Measurements from ENCODE around the gene LRRC74A. TPM values are rescaled to one million over a fixed set of nuclear protein-coding genes. Genes with fewer than 3 reads are reported as not detected.

The LRRC74A gene
- total RNA-seq, 4 donors from 2014 or later: not detected

GRCh38 chr14:76784881-76785280, 41.3 kb upstream of the LRRC74A start:
- 28% methylated on average over 2 of the region's 2 CpGs for WGBS

GRCh38 chr14:76786601-76787000, 39.6 kb upstream of the LRRC74A start:
- peaks cover 15 to 40% (median 32%) of the 10 kb centered on the region in 4 donors for H3K4me1 ChIP-seq
- no peak overlapping the region for H3K27ac ChIP-seq (replicated peaks in 1 of 4)
- TF ChIP-seq EP300 (IDR thresholded peaks at IDR 0.05) (no peak), POLR2A (IDR thresholded peaks at IDR 0.05; ENCODE audit: low read depth) (no peak), CTCF (IDR thresholded peaks at IDR 0.05) (no peak), POLR2AphosphoS5 (IDR thresholded peaks at IDR 0.05) (no peak)
- H3K9me3 ChIP-seq: no peaks in the 10 kb centered on the region
- WGBS: 71% methylated on average over 1 of the region's 2 CpGs
- intact Hi-C loops (cut with DNase I): no loop called here
- H3K36me3 ChIP-seq: peaks cover 32 to 87% (median 70%) of the 10 kb centered on the region in 4 donors
- H3K4me3 ChIP-seq: no peak overlapping the region
- H3K27me3 ChIP-seq: no peaks in the 10 kb centered on the region
- peak; percentile 60 for DNase-seq (ENCODE audit: extremely low spot score)

More at GRCh38 chr14:76784881-76785280, 41.3 kb upstream of the LRRC74A start:
- no peaks in the 10 kb centered on the region for H3K27me3 ChIP-seq
- TF ChIP-seq CTCF (IDR thresholded peaks at IDR 0.05) (peak; percentile 70 to 82 (median 74)), POLR2AphosphoS5 (IDR thresholded peaks at IDR 0.05) (peak; percentile 21 to 47), POLR2A (IDR thresholded peaks at IDR 0.05; ENCODE audit: low read depth) (no peak)
- peaks cover 20 to 49% (median 42%) of the 10 kb centered on the region in 4 donors for H3K4me1 ChIP-seq
- no peak overlapping the region for H3K27ac ChIP-seq (replicated peaks in 1 of 4)
- H3K4me3 ChIP-seq: no peak overlapping the region
- intact Hi-C loops (cut with DNase I): loop anchor here (2.0 kb wide), 1 partner anchor 74 kb away; no protein-coding TSS in a partner anchor
- H3K9me3 ChIP-seq: no peaks in the 10 kb centered on the region
- DNase-seq (ENCODE audit: extremely low spot score): peak; percentile 92
- peaks cover 22 to 81% (median 56%) of the 10 kb centered on the region in 4 donors for H3K36me3 ChIP-seq

- no peaks in the 10 kb centered on the region for H3K9me3 ChIP-seq
- intact Hi-C loops (cut with DNase I): no loop called here
- TF ChIP-seq EP300 (IDR thresholded peaks at IDR 0.05) (no peak), CTCF (IDR thresholded peaks at IDR 0.05) (no peak), POLR2A (IDR thresholded peaks at IDR 0.05; ENCODE audit: low read depth) (no peak), POLR2AphosphoS5 (IDR thresholded peaks at IDR 0.05) (no peak)
- no peak for DNase-seq (ENCODE audit: extremely low spot score)
- H3K36me3 ChIP-seq: peaks cover 30 to 74% (median 68%) of the 10 kb centered on the region in 4 donors
- no peak overlapping the region for H3K4me3 ChIP-seq
- H3K4me1 ChIP-seq: no peaks in the 10 kb centered on the region
- H3K27ac ChIP-seq (replicated peaks in 1 of 4): no peak overlapping the region
- H3K27me3 ChIP-seq: no peaks in the 10 kb centered on the region
- WGBS: 97% methylated on average over 2 of the region's 2 CpGs
These were observed 33.8 kb upstream of the LRRC74A start for GRCh38 chr14:76792422-76792821.

GRCh38 chr14:76793324-76793723, 32.9 kb upstream of the LRRC74A start:
- TF ChIP-seq POLR2A (IDR thresholded peaks at IDR 0.05; ENCODE audit: low read depth) (no peak), EP300 (IDR thresholded peaks at IDR 0.05) (no peak), POLR2AphosphoS5 (IDR thresholded peaks at IDR 0.05) (no peak), CTCF (IDR thresholded peaks at IDR 0.05) (no peak)
- no peaks in the 10 kb centered on the region for H3K4me1 ChIP-seq
- H3K36me3 ChIP-seq: peaks cover 28 to 74% (median 68%) of the 10 kb centered on the region in 4 donors
- no peaks in the 10 kb centered on the region for H3K27me3 ChIP-seq
- intact Hi-C loops (cut with DNase I): no loop called here
- no peak overlapping the region for H3K27ac ChIP-seq (replicated peaks in 1 of 4)
- no peak for DNase-seq (ENCODE audit: extremely low spot score)
- H3K9me3 ChIP-seq: no peaks in the 10 kb centered on the region
- 78% methylated on average over 4 of the region's 4 CpGs for WGBS
- H3K4me3 ChIP-seq: no peak overlapping the region

GRCh38 chr14:76793956-76794355, 32.3 kb upstream of the LRRC74A start:
- Histone ChIP-seq H3K4me3 (no peak overlapping the region), H3K9me3 (no peaks in the 10 kb centered on the region), H3K36me3 (peaks cover 22 to 74% (median 67%) of the 10 kb centered on the region in 4 donors), H3K27me3 (no peaks in the 10 kb centered on the region), H3K27ac (replicated peaks in 1 of 4) (no peak overlapping the region), H3K4me1 (no peaks in the 10 kb centered on the region)
- no peak for DNase-seq (ENCODE audit: extremely low spot score)
- WGBS: 89% methylated on average over 5 of the region's 5 CpGs
- intact Hi-C loops (cut with DNase I): no loop called here
- TF ChIP-seq POLR2A (IDR thresholded peaks at IDR 0.05; ENCODE audit: low read depth) (no peak), EP300 (IDR thresholded peaks at IDR 0.05) (no peak), POLR2AphosphoS5 (IDR thresholded peaks at IDR 0.05) (no peak), CTCF (IDR thresholded peaks at IDR 0.05) (no peak)
